Kidney (tissue), 14 donors: Measurements from ENCODE around the gene EYA4. TPM values are rescaled to one million over a fixed set of nuclear protein-coding genes. Genes with fewer than 3 reads are reported as not detected.
A peak's percentile ranks its signal among the peaks of the same experiment; 100 is the strongest.

ENCODE experiments used
- DNase-seq, 5 donors: peaks; one replicate each; pipeline ENCODE4 v3.0.0-alpha.2; 2013 to 2020
- FAIRE-seq: peaks from 2 replicates; lab custom pipeline; 2012; peaks lifted over from hg19 to GRCh38; lab: Jason Lieb, UNC
- H3K27ac ChIP-seq, 2 donors: one replicate each; pipeline ENCODE4 v1.7.0; 2013; ENCODE audit warnings: low read depth in 2 of 2, low read length in 2 of 2, inconsistent platforms in 1 of 2
- H3K27me3 ChIP-seq: one replicate; pipeline ENCODE4 v1.7.1; 2013; ENCODE audit warnings: low read length, inconsistent platforms; ENCODE audit not compliant: control insufficient read depth, insufficient read depth
- H3K36me3 ChIP-seq, 3 donors: one replicate each; pipeline versions ENCODE4 v1.7.0 to v1.7.1; 2013; ENCODE audit warnings: low read length in 3 of 3, control low read depth in 1 of 3, inconsistent platforms in 1 of 3; ENCODE audit not compliant: insufficient read depth in 3 of 3, control insufficient read depth in 2 of 3
- H3K4me1 ChIP-seq, 3 donors: one replicate each; pipeline versions ENCODE4 v1.7.0 to v1.7.1; 2013; ENCODE audit warnings: low read length in 3 of 3, inconsistent platforms in 1 of 3, low read depth in 1 of 3; ENCODE audit not compliant: control insufficient read depth in 2 of 3, insufficient read depth in 2 of 3
- H3K4me3 ChIP-seq, 3 donors: one replicate each; pipeline versions ENCODE4 v1.7.0 to v1.8.1; 2013; ENCODE audit warnings: low read length in 3 of 3, control low read depth in 1 of 3, inconsistent platforms in 1 of 3
- H3K9ac ChIP-seq, 3 donors: one replicate each; pipeline versions ENCODE4 v1.7.0 to v1.7.1; 2013; ENCODE audit warnings: low read length in 3 of 3, control low read depth in 1 of 3, inconsistent platforms in 1 of 3
- H3K9me3 ChIP-seq, 3 donors: one replicate each; pipeline versions ENCODE4 v1.7.0 to v1.7.1; 2013; ENCODE audit warnings: low read length in 3 of 3, control low read depth in 1 of 3, inconsistent platforms in 1 of 3; ENCODE audit not compliant: control insufficient read depth in 2 of 3, insufficient read depth in 1 of 3
- CTCF ChIP-seq: IDR thresholded peaks from 3 replicates; pipeline ENCODE4 v1.5.1; 2012; ENCODE audit warnings: mild to moderate bottlenecking, moderate library complexity, borderline replicate concordance; ENCODE audit not compliant: insufficient read depth; ENCODE audit errors: extremely low read depth
- intact Hi-C: fragments of 100-400 bp; cut with DNase I; formaldehyde crosslinking; loops from one replicate; pipeline ENCODE4 v1.11.1; 2022
- polyA plus RNA-seq: library from polyadenylated mRNA; stranded (reverse); fragments of 350-450 nt; fragmentation: Illumina TruSeq; extraction: RNeasy Lipid Tissue Mini Kit (QIAGEN cat#74804); gene quantifications from one replicate; pipeline ENCODE4 v1.2.3, GENCODE V29; 2014; ENCODE audit warnings: low read depth, low replicate concordance; ENCODE audit not compliant: insufficient read depth
- total RNA-seq: library from RNA; stranded (reverse); fragmentation: NEBNext Ultra II Directional; extraction: Animal tissue kit (Norgen Biotek cat#: 25700); gene quantifications from one replicate; pipeline ENCODE4 v1.2.1, GENCODE V29; 2021
- donor health status: control.
- donor health status: control.
- donor health status: control.
- donor health status: control.
- donor health status: control.
- donor health status: DM: yes; HTN: yes; CAD: no.
- donor health status: Normal renal cell carcinoma (clear cell type).

EYA4 gene
- total and polyA plus RNA-seq, 2 donors from 2014 or later, result 0.99 to 5.0 TPM

- Histone ChIP-seq H3K9ac (peak overlapping the region in 1 of 3 donors; percentile 38), H3K9me3 (no peaks in the 10 kb centered on the region), H3K4me3 (peak overlapping the region in 2 of 3 donors; percentile 37 to 57), H3K36me3 (no peaks in the 10 kb centered on the region), H3K27ac (no peak overlapping the region), H3K27me3 (peaks cover 32% of the 10 kb centered on the region), H3K4me1 (no peaks in the 10 kb centered on the region)
- intact Hi-C loops, result no loop called here
- FAIRE-seq, result no peak
- no peak for TF ChIP-seq CTCF
- peak in 1 of 5 donors; percentile 34 for DNase-seq
Measured at GRCh38 chr6:133243723-133244305, 2.7 kb downstream of the EYA4 start.

DNA sequence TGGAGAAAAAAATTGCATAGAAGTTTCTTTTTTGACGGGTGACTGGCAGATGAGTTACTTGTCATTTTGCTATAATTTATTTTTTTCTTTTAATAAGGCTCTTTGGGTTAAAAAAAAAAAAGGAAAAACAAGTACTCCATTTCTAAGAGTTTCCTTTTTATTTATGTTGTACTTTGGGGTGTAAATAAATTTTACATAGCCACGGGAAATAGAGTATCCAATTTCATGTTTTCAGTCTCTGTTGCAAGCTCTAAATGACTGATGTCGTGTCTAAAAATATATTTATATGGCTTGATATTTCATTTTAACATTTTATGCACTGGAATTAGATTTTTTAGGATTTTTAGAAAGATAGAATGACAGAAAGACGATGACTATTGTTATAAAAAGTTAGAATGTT, 3.4 kb downstream of the EYA4 start:
- FAIRE-seq (no peak), DNase-seq (peak in 1 of 5 donors; percentile 9)
- Histone ChIP-seq H3K36me3 (no peaks in the 10 kb centered on the region), H3K4me1 (no peaks in the 10 kb centered on the region), H3K27me3 (peaks cover 32% of the 10 kb centered on the region), H3K4me3 (no peak overlapping the region), H3K9ac (no peak overlapping the region), H3K27ac (no peak overlapping the region), H3K9me3 (no peaks in the 10 kb centered on the region)
- intact Hi-C loops, result no loop called here
- no peak for TF ChIP-seq CTCF

GRCh38 chr6:133245007-133245406, 3.9 kb downstream of the EYA4 start:
- Histone ChIP-seq H3K9me3 (no peaks in the 10 kb centered on the region), H3K4me3 (no peak overlapping the region), H3K9ac (no peak overlapping the region), H3K27ac (no peak overlapping the region), H3K36me3 (no peaks in the 10 kb centered on the region), H3K4me1 (no peaks in the 10 kb centered on the region), H3K27me3 (peaks cover 31% of the 10 kb centered on the region)
- TF ChIP-seq CTCF, result no peak
- FAIRE-seq, result no peak
- peak in 1 of 5 donors; percentile 23 for DNase-seq
- intact Hi-C loops, result no loop called here

- FAIRE-seq (no peak), DNase-seq (peak in 1 of 5 donors; percentile 17)
- no peak for TF ChIP-seq CTCF
- peaks cover 28% of the 10 kb centered on the region for H3K27me3 ChIP-seq
- no peak overlapping the region for H3K9ac ChIP-seq
- H3K4me1 ChIP-seq, result no peaks in the 10 kb centered on the region
- intact Hi-C loops, result no loop called here
- no peaks in the 10 kb centered on the region for H3K9me3 ChIP-seq
- no peak overlapping the region for H3K4me3 ChIP-seq
- H3K27ac ChIP-seq, result no peak overlapping the region
- no peaks in the 10 kb centered on the region for H3K36me3 ChIP-seq
Measured at GRCh38 chr6:133245422-133245903, 4.3 kb downstream of the EYA4 start.
